ENCODE measurements around the gene ZNF292.

The ZNF292 gene

DNA sequence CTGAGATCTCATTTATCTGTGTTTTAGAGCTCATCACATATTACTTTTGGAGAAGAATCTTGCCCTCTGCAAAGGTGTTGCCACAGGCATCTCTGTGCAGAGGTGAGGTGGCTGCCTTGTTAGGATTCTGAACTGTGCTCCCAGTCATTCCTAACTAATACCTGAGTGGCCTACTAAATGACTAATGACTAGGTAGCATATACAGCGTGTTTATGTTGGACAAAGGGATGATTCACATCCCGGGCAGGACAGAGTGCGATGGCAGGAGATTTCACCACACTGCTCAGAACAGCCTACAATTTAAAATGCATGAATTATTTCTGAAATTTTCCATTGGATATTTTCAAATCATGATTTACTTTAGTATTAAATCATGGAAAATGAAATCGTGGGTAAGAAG, 37.3 kb upstream of the ZNF292 start:
- no peak for TF ChIP-seq POLR2A (IDR thresholded peaks at IDR 0.05; ENCODE audit: extremely low read depth, insufficient read length)
- no peak for DNase-seq (ENCODE audit: low read depth)

DNA sequence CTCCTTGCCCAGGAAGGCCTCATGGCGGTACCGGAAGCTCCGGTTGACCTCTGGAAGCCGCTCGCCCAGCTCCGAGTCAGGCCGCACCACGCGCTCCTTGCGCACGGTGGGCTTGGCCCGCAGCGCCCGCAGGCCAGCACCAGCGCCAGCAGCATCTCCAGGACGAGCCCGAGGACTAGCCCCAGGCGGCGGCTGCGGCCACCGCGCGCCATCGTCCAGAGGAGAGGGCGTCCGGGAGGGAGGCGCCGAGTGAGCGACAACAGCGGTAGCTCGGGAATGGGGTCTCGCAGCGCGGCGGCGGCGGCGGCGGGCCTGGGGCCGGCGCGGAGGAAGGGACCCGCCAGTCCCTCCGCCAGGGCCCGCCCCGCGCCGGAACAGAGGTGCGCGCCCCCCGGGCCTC, 32.9 kb upstream of the ZNF292 start:
- no peak for DNase-seq (ENCODE audit: low read depth)
- no peak overlapping the region for H3K4me3 ChIP-seq (ENCODE audit: low read depth, low read length)
- TF ChIP-seq, protein P1, sequence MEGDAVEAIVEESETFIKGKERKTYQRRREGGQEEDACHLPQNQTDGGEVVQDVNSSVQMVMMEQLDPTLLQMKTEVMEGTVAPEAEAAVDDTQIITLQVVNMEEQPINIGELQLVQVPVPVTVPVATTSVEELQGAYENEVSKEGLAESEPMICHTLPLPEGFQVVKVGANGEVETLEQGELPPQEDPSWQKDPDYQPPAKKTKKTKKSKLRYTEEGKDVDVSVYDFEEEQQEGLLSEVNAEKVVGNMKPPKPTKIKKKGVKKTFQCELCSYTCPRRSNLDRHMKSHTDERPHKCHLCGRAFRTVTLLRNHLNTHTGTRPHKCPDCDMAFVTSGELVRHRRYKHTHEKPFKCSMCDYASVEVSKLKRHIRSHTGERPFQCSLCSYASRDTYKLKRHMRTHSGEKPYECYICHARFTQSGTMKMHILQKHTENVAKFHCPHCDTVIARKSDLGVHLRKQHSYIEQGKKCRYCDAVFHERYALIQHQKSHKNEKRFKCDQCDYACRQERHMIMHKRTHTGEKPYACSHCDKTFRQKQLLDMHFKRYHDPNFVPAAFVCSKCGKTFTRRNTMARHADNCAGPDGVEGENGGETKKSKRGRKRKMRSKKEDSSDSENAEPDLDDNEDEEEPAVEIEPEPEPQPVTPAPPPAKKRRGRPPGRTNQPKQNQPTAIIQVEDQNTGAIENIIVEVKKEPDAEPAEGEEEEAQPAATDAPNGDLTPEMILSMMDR (IDR thresholded peaks at IDR 0.05; ENCODE audit: low read depth, low read length): no peak
- TF ChIP-seq, protein P2, sequence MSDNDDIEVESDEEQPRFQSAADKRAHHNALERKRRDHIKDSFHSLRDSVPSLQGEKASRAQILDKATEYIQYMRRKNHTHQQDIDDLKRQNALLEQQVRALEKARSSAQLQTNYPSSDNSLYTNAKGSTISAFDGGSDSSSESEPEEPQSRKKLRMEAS (IDR thresholded peaks at IDR 0.05; ENCODE audit: low read depth, low read length): no peak
- no peak for TF ChIP-seq MYC (IDR thresholded peaks at IDR 0.05; ENCODE audit: low read depth, low read length)
- no peak for TF ChIP-seq POLR2A (IDR thresholded peaks at IDR 0.05; ENCODE audit: extremely low read depth, insufficient read length)

More for the DNA sequence above, 37.3 kb upstream of the ZNF292 start:
- no peak overlapping the region for H3K4me3 ChIP-seq (ENCODE audit: low read depth, low read length)

DNA sequence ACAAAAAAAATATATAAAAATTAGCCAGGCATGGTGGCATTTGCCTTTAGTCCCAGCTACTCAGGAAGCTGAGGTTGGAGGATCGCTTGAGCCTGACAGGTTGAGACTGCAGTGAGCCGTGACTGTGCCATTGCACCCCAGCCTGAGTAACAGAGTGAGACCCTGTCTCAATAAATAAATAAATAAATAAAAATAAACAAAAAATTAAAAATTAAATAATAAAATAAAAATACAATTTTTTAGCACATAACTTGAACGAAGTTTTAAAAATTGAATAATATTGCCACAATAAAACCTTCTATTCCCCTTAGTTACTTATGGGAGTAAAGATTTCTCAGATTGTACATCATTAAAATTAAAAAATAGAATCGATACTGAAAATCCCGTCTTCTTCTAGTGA, 31.3 kb upstream of the ZNF292 start:
- TF ChIP-seq, protein P1 (IDR thresholded peaks at IDR 0.05; ENCODE audit: low read depth, low read length): no peak
- TF ChIP-seq POLR2A (IDR thresholded peaks at IDR 0.05; ENCODE audit: extremely low read depth, insufficient read length) (no peak), MYC (IDR thresholded peaks at IDR 0.05; ENCODE audit: low read depth, low read length) (no peak)
- TF ChIP-seq, protein P2 (IDR thresholded peaks at IDR 0.05; ENCODE audit: low read depth, low read length): no peak
- no peak for DNase-seq (ENCODE audit: low read depth)
- H3K4me3 ChIP-seq (ENCODE audit: low read depth, low read length): no peak overlapping the region

DNA sequence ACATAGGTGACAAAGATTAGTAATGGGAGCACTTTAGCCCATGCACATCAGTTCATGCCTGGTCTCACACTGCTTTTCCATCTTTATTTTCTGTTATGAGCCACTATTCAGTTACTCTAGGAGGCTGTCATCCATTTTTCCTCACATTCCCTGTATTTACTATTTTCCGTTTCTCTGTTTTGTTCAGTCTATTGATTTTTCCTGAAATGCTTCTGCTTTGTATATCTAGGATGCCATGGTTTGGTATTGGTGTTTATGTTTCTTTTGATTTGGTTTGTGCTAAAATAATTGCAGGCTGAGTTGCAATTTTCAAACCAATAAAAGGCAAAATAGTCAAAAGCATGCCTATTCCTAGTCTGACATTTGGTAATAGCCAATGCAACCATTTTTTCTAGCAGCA, 28.9 kb upstream of the ZNF292 start:
- no peak for DNase-seq (ENCODE audit: low read depth)
- H3K4me3 ChIP-seq (ENCODE audit: low read depth, low read length): no peak overlapping the region
- no peak for TF ChIP-seq POLR2A (IDR thresholded peaks at IDR 0.05; ENCODE audit: extremely low read depth, insufficient read length)
- TF ChIP-seq MYC (IDR thresholded peaks at IDR 0.05; ENCODE audit: low read depth, low read length): no peak
- TF ChIP-seq, protein P2 (IDR thresholded peaks at IDR 0.05; ENCODE audit: low read depth, low read length): no peak
- TF ChIP-seq, protein P1 (IDR thresholded peaks at IDR 0.05; ENCODE audit: low read depth, low read length): no peak

DNA sequence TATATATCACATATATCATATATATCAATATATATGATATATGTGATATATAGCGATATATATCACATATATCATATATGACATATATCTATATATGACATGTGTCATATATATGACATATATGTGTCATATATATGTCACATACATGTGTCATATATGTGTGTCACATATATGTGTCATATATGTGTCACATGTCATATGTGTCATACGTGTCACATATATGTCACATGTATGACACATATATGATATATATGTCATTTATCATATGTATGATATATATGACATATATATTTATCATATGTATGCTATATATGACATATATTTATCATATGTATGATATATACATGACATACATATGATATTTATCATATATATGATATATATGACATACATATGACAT, 27.6 kb upstream of the ZNF292 start:
- TF ChIP-seq, protein P2 (IDR thresholded peaks at IDR 0.05; ENCODE audit: low read depth, low read length): no peak
- TF ChIP-seq MYC (IDR thresholded peaks at IDR 0.05; ENCODE audit: low read depth, low read length) (no peak), POLR2A (IDR thresholded peaks at IDR 0.05; ENCODE audit: extremely low read depth, insufficient read length) (no peak)
- TF ChIP-seq, protein P1 (IDR thresholded peaks at IDR 0.05; ENCODE audit: low read depth, low read length): no peak
- no peak for DNase-seq (ENCODE audit: low read depth)
- H3K4me3 ChIP-seq (ENCODE audit: low read depth, low read length): no peak overlapping the region

DNA sequence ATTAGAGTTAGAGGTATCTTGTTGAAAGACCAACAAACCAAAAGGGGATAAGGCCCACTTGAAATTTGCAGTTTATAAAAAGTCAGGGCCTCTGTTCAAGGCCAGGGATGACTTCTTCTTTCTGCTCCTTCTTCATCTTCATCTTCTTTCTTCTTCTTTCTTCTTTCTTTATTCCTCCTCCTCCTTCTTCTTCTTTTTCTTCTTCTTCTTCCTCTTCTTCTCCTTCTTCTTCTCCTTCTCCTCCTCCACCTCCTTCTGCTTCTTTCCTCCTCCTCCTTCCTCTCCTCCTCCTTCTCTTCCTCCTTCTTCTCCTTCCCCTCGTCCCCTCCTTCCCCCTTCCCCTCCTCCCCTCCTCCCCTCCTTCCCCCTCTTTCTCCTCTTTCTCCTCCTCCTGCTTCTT, 18.4 kb upstream of the ZNF292 start:
- TF ChIP-seq POLR2A (IDR thresholded peaks at IDR 0.05; ENCODE audit: extremely low read depth, insufficient read length) (no peak), MYC (IDR thresholded peaks at IDR 0.05; ENCODE audit: low read depth, low read length) (no peak)
- TF ChIP-seq, protein P1 (IDR thresholded peaks at IDR 0.05; ENCODE audit: low read depth, low read length): no peak
- TF ChIP-seq, protein P2 (IDR thresholded peaks at IDR 0.05; ENCODE audit: low read depth, low read length): no peak
- no peak overlapping the region for H3K4me3 ChIP-seq (ENCODE audit: low read depth, low read length)
- no peak for DNase-seq (ENCODE audit: low read depth)

Data from NB4 (cell line).